Measurements from ENCODE around the gene JMJD1C.

JMJD1C gene

DNA sequence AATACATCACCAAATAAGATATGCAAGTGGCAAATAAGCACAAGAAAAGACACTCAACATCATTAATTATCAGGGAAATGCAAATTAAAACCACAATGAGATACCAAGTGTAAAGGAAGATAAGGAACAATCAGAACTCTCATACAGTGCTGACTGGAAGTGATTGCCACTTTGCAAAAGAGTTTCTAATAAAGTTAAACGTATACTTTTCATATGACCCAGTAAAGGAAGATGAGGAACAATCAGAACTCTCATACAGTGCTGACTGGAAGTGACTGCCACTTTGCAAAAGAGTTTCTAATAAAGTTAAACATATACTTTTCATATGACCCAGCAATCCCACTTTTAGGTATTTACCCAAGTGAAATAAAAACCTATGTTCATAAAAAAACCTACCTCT, 12.2 kb upstream of the JMJD1C start:
- no peak for DNase-seq

DNA sequence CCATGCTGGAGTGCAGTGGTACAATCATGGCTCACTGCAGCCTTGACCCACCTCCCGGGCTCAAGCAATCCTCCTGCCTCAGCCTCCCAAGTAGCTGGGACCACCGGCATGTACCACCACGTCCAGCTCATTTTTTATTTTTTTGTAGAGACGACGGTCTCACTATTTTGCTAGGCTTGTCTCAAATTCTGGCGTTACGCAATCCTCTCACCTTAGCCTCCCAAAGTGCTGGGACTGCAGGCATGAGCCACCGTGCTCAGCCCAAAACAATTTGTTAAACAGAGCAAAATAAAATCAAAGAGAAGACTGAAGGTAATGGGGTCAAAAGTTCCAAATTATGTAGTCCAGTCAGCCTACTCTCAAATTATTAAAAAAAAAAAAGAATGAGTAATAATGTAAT, 8.7 kb upstream of the JMJD1C start:
- DNase-seq, result no peak

DNA sequence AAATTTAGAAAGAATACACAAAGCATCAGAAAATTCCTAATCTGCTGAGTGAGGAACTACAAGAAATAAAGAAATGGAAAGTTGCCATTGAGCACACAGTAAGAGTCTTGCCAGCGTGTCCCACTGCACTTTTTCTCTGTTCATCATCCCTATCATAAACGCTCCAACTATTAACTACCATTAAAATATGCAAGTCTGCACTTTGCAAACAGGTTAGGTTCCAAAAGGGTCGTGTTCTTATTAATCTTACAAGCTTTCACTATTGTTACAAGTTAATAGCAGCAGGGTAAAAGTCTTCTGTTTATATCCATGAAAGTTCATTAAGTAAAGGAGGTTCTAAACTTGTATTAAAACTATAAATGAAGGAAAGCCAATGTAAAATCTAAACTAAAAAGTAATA, 5.2 kb upstream of the JMJD1C start:
- no peak for DNase-seq

DNA sequence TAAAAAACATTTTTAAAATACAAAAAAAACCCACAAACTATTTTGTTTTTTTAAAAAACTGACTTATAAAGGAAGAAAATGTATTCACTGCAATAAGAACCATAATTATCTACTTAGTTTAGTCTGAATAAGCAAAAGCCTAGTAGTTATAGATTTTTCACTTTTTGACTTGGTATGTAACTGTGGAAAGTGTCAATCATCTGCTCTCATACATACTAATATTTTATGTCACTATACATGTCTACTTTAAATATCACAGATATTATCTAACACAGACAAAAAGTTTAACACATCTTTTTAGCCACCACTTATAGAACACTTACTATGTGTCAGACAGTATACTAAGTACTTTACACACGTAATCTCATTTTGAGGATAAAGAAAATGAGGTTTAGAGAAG, 3.2 kb upstream of the JMJD1C start:
- no peak for DNase-seq

DNA sequence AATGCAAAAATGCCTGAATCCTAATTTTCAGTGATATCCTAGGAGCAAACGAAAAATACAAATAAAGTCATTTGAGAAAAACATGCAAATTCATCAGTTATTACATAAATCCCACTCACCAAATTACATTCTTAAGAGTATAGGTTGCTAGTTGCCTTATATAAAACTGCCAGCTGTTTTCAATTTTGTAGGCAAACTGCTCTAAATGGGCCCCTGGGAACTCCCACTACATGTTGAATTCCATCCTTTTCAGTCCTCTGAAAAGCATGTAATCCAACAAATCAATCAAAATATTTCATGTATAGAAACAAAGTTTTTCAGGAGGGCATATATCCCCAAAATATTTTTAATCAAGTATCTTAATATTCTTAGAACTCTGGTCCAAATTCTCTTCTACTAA, 2.1 kb upstream of the JMJD1C start:
- no peak for DNase-seq

DNA sequence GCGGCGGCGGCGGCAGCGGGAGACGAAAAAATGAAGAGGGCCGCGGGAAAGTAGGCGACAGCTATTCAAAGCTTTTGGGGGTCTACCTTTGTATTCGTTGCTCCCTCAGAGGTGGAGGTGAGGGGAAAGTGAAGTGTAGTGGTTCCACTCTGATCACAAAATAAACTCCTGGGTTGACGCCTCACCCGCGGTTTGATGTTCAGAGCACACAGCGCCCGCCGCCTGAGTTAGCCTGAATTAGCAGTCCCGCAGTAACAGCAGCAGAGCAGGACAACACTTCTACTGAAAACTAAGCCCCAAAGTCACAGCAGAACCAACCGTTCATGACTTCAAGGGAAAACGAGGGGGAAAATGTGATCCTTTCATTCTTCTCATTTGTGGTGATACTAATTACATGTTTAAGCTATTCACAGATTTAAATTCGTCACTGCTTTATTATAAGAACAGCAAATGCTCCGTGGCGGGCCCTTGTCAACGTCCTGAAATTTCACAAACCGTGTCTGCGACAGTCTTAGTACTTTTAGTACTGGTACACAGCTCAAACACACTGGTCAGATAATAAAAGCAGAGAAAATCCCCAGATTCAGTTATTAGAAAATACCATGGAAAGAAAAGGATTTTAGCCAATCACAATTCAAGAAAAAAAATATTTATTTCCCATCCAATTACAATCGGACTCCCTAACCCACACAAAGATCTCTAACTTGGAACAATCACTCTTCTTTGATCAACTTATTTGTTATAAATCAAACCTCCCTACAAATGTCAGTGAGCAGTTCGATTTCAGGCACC, 563 bp upstream of the JMJD1C start:
- peak; percentile 7 for DNase-seq

DNA sequence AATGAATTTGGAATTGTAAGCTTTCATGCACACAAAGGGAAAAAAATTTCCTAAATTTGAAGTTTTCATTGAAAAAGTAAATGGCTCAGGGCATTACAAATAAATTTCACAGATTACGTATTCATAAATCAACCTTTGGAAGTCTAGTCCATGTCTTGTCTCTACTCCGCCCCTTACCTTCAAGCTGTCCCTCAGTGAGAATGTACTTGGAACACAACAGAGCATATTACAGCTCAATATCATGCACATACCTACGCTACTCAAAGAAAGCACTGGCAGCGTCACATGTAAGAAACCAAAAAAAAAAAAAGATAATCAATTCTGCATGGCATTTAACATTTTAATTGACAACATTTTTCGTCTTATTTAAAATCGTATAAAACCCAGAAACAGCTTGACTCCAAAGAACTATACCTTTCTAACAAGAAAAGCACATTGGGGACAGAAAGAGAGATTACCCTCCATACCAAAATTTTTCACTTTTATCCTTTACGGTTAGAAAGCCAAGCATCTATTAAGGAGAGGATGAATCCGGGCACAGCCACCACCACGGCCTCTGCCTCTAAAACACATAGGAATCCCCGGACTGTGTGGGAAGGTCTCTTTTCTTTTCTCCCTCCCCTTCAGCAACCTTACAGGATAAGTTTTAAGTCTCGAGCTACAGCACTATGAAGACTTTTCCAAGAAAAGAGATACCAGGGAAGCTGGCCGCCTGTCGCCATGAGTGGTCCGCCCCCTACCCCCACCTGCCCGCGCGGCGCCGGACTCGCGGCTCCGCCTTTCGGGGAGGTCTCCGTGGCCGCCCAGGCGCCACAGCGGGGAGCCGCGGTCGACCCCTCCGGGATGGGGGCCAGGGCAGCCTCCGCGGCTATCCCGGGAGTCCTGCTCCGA, 1.1 kb downstream of the JMJD1C start:
- DNase-seq, result no peak

DNA sequence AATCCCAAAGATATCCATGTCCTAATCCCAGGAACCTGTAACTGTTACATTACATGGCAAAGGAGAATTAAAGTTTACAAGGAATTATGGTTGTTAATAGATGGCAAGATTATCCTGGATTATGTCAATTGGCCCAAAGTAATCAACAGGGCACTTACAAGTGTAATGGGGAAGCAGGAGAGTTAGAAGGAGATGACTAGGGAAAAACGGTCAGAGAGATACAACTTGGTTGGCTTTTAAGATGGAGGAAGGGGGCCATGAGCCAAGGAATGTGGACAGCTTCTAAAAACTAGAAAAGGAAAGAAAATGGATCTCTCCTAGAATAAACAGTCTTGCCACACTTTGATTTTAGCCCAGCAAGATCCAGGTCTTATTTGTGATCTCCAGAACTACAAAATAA, 3.3 kb downstream of the JMJD1C start:
- DNase-seq, result no peak

DNA sequence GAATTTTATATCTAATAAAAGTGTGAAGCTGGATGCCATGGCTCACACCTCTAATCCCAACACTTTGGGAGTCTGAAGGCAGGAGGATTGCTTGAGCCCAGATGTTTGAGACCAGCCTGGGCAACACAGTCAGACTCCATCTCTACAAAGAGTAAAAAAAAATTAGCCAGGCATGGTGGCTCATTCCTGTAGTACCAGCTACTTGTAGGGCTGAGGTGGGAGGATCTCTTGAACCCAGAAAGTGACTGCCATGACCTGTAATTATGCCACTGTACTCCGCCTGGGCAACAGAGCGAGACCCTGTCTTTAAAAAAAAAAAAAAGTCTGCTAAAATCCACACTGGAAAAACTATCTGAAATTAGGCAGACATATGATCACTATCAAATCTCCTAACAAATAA, 7.6 kb downstream of the JMJD1C start:
- DNase-seq, result no peak

DNA sequence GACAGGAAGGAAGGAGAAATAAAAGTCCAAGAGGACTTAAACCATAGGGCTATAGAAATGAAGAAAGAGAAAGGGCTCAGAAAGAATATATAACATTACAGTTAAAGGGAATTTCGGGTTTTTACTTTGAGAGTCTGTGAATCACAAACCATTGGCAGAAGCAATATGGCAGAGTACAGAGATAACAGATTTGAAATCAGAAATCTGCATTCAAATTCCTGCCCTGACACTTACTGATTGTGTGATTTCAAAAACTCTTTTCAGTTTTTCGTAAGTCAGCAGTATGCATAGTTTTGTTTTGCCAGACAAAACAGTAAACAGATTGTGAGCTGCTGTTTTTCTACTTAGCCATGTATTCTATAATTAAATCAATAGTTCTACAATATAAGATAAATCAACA, 8.2 kb downstream of the JMJD1C start:
- DNase-seq, result no peak

DNA sequence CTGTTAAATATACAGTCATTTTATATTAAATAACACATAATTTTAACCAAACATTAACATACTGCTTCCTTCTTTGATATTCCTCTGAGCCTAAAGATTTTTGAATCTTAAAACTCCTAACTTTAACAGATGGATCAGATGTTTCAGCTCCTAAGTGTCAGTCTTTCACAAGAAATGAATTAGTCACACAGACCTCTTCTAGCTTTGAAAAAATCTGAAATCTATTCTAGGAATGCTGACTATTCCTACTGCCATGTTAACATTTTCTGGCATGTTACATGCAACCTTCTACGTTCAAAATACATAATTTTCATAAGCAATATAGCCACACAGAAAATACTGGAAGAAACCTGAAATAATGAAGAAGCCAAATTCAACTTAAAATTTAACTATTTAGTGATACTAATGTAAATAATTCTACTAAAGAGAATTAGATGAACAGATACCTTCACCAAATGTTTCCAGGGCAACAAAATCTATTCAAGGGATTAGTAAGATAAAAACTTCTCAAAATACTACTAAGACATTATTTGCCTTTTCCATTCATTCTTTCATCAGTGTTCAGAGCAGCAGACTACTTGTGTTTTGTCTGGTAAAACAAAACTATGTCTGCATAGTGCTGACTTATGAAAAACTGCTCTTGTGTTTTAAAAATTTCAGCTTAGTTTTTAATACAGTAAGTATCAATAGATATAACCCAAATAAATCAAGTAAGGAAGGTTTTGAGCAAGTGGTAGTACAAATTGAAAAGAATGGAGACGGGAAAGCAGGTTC, 9.2 kb downstream of the JMJD1C start:
- no peak for DNase-seq

DNA sequence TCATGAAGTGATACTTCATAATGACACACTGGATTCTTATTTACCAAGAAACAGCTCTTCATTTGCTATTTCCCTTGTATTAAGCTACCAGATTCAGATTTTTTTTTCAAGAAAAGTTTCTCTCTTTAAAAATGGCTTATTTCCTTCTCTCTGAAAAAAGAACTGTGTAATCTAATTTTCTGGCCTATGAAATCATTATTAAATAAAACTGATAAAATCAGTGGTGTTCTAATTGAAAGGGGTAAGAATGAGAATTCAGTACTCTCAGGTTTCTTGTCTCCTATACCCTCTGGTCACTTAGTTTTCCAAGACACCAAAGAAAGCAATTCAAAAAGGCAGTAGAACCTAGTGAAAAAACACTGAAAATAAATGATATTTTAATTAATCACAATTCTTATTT, 10.3 kb downstream of the JMJD1C start:
- DNase-seq, result no peak

DNA sequence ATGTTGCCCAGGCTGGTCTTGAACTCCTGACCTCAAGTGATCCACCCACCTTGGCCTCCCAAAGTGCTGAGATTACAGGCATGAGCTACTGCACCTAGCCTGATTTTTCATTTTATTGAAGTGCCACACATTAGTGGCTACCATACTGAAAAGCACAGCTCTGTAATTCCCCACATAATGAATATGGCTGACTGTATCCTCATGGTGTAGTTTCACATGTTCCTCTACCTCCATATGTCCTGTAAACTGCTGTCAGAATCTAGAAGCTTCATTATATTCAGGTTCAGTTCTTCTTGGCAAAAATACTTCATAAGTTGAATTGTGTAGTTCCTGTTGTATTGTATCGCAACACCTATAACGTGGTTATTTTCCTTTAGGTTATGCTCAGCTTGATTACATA, 11.1 kb downstream of the JMJD1C start:
- DNase-seq, result no peak

DNA sequence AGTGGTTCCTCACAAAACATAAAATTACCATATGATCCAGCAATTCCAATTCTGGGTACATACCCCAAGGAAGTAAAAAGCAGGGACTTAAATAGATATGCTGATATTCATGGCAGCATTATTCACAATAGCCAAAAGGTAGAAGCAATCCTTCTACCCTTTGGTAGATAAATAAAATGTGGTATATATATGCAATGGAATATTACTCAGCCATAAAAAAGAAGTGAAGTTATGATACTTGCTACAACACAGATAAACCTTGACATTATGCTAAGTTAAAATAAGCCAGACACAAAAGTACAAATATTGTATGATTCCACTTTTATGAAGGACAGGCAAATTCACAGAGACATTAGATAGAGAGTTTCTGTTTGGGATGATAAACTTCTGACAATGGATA, 13.3 kb downstream of the JMJD1C start:
- DNase-seq, result no peak

DNA sequence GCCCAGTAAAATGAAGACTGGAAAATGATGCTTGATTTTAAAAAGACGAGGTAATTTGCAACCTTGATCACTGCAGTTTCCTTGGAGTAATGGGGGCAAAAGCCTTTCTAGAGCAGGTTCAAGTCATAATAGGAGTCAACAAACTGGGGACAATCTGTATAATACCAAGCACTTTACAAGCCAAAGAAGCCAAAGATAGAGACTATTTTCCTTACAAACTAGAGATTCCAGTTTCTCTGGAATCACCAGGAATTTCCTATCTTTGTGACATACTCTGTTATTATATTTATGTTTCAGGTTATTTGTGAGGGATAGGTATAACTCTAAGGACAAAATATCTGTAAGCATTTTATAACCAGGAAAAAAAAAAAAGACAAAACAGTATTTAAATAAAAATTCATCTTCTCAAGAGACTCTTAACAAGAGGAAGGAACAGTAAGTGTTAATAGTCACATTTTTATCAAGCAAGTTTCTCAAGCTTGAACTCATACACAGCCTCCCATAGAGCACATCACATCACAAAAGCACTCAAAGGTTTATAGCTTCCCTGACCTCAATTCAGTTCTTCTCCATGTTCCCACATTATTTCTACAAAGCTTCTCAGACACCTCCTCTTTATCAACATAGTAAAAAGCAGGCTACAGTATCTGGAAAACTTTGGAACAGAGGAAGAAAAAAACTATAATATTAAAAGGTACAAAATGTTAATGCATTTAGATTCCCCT, 18.9 kb downstream of the JMJD1C start:
- DNase-seq, result no peak

DNA sequence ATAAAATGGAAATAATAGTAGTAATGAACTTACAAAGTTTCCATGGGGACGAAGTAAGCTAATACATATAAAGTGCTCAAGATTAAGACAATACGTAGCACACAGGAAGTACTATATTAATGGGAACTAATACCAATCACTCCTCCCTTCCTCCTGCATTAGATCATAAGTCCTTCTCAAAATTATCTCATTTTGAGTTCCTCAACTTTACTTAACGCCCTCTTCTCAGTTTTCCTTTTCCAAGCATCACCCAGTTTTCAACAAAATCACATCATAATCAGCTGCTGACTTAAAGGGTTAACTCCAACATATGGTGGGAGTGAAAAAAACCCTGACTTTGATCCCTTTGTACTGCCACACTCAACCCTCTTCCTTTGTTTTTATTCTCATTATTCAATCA, 24.4 kb downstream of the JMJD1C start:
- no peak for DNase-seq

DNA sequence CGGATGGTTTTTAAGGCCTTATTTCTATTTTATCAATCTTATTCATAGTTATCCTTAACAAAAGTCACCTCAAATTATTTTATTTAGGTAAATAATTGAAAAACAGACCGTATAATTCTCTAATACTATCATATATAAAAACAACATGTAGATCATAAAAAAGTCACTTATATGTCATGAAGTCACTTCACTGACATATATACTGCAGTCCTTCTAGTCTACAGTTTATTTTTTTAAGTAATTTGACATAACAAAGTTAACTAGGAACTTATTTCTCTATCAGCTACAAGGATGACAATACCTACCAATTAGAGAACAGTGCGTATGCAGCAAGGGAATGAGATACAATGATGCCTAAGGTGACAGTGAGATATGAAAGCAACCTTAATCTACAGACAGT, 26.2 kb downstream of the JMJD1C start:
- no peak for DNase-seq

DNA sequence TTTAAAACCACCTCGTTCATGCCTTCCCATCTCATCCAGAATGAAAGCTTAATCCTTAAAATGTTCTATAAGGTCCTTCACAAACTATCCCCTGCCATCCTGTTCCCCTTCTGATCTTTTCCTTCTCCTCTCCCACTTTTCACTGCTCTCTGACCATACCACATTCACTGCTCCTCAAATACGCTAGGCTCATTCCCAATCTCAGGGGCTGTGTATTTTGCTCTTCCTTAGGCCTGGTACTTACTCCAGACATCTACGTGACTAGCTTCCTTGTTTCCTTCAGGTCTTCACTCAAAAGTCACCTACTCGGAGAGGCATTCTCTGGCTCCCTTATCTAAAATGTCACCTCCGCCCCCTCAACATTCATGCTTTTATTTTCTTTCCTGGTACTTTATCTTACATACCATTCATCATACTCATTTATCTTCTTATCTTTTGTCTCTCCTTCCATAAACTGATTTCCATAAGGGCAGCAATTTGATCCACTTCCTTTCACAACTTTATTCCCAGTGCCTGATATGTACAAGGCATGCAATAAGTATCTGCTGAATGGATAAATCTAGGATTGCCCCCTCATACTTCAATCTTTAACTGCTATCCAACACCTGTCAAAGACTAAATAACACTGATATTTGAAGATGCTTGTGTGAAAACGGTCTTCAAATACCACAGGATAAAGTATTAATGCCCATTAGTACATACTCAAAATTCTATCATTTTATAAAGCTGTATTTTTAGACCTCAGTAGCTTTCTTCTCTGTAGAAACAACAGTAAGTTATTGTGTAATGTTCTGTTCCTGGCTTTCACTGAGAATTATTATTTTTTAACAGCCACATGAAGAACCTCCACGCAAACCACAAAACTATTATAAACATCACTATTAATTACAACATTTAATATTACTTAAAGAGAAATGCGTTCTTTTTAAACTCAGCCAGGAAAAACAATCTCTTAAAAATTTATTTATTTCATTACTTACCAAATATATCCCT, 27.0 kb downstream of the JMJD1C start:
- no peak for DNase-seq

DNA sequence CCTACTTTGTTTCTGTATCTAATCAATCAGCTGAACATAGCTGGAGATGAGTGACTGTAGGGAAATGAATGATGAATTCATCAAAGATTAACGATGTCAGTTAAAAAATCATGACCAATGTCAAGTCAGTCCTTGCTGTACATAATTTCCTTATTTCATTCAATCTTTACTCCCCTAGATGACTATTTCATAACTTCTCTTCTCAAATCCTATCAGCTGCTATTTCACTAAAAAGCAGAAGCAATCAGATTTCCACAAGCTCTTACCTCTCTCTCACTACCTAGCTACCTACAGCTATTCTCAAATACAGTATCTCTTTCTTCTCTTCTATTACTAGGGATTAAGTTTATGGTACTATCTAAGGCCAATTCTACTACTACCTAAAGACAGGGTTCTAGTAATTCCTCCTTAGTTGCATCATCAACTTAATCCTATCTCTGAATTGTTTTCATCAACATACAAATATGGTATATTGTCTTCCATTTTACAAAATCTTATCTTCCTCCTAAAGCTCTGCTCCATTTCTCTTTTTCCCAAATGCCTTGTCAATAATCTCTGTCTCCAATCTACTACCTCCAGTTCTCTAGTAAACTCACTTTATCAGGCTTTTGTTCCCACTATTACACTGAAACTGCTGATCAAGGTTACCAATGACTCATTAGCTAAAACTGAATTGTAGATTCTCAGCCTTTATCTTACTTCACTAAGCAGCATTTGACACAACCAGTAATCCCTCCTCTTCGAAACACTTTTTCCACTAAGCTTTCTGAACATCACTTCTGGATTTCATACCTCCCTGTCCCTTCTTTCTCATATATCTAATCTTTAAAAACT, 28.4 kb downstream of the JMJD1C start:
- DNase-seq, result no peak

DNA sequence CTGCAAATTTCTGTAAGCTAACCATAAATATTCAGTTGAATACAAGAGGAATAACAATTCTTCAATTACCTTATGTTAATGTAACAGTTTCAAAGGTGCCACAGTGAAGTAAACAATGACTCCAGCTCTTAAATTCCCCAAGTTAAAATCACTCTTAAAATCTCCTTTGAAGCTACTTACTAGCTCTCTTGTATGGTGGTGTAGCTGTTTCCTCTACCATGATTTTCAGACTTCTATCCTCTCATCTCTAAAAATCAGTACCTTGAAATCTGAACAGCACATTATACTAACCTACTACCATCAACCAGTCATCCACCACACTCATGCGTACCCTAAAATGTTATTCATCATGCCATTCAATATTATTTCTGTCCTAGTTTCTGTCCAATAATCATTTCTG, 29.6 kb downstream of the JMJD1C start:
- no peak for DNase-seq

All from SHP77 treated with DMSO at 0.1 percent for 48 hours (cell line).